Cerebellar nuclear complex (tissue), 1 donor: ENCODE measurements around the gene ADGRL1.
A peak's percentile ranks its signal among the peaks of the same experiment; 100 is the strongest.
"Not testable (repeated sequence)": the region's sequence is repeated elsewhere in the genome, so short reads cannot be mapped to it uniquely, and the experiment has no call there.

Experiments
- DNase-seq, 2 experiments: peaks; one replicate each; lab custom pipeline; 2025; lab: John Stamatoyannopoulos, UW

The ADGRL1 gene

DNA sequence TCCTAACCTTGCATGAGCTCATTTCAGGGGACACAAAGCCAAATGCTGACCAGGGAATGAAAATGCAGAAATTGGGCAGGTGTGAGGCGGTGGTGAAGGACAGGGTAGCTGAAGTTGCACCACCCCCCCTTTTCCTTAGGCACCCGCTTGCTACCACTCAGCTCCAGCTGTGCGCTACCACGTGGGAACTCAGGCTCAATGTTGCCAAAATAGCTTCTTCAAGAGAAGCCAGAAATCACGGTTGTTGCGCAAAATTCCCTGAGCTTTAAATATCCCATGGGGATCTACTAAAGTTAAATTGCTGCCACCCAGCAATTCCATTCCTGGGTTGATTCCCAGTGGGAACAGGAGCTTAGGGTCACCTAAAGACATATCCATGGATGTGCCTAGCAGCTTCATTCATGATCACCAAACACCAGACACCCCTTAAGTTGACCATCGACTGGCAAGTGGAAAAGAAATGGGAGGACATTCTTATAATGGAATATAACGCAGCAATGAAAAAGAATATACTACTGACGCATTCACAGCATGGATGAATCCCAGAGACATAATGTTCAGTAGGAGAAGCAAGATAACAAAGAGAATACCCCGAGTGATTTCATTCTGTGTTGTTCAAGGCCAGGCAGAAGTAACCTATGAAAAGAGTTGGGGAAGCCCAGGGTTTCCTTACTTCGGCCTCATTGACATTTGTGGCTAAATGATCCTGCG, 12.8 kb upstream of the ADGRL1 start:
- DNase-seq, result no peak

GRCh38 chr19:14217886-14218285, 11.9 kb upstream of the ADGRL1 start:
- not testable (repeated sequence) for DNase-seq

GRCh38 chr19:14214580-14214979, 8.6 kb upstream of the ADGRL1 start:
- no peak for DNase-seq

- DNase-seq, result not testable (repeated sequence)
Observed at GRCh38 chr19:14210182-14210581, 4.2 kb upstream of the ADGRL1 start.

GRCh38 chr19:14209401-14209800, 3.4 kb upstream of the ADGRL1 start:
- not testable (repeated sequence) for DNase-seq

- not testable (repeated sequence) for DNase-seq
Observed at GRCh38 chr19:14208496-14208895, 2.5 kb upstream of the ADGRL1 start.

- DNase-seq, result not testable (repeated sequence)
Observed at GRCh38 chr19:14207796-14208195, 1.8 kb upstream of the ADGRL1 start.

DNA sequence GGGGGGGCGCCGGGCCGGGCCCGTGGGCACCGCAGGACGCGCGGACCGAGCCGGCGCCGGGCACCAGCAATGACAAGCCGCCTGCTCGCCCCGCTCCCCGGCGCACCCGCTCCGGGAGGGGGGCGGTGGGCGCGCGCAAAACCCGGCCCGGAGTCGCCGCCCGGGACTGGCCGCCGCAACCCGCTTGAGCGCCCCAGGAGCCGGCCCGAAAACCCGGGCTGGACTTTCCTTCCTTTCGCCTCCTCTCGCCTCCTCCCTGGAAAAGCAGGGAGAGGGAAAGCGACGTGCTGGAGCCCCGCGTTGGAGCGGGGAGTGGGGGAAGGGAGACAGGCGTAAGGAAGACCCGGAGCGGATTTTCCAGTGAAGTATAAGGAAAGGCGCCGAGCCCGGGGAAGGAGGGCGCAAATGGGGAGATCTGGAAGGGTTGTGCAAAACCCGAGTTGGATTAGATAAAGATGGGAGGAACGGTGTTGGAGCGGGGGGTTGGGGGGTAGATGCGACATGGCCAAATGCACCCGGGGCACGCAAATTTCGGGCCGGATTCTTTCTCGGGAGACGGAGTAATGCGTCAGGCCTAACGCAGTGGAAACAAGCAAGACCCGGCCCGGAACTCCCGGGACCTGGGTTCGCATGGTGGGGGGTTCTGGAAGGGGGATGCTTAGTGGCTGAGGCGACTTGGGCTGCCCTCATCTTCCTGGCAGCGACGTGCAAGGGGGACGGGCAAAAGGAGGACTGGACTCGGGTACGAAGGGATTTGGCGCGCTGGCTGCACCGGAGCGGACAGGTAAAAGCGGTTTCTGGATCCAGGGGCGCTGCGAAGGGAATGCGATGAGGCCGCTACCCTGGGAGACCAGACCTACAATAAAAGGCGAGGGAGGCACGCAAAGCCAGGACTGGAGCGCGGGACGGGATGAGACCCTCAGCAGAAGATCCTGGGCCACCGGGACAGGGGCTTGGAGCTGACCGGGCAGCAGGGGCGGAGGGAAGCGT, 1.1 kb upstream of the ADGRL1 start:
- peak; percentile 72 to 87 for DNase-seq

DNA sequence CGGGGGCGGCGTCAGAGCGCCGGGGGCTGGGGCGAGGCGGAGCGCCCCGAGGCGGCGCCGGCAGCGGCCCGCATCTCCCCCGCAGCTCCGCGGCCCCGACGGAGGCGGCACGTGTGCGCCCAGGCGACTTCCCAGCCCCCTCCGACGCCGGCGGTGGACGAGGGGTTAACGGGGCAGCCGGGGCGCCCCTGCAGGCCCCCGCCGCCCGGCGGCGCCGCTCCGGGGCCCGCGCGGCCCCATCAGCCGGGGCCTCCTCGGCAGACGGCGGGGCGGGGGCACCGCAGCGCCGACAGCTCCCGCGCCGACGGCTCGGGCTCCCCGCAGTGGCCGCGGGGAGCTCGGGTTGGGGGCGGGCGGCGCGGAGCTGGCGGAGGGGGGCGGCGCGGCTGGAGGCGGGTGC, 339 bp upstream of the ADGRL1 start:
- DNase-seq, result not testable (repeated sequence)

DNA sequence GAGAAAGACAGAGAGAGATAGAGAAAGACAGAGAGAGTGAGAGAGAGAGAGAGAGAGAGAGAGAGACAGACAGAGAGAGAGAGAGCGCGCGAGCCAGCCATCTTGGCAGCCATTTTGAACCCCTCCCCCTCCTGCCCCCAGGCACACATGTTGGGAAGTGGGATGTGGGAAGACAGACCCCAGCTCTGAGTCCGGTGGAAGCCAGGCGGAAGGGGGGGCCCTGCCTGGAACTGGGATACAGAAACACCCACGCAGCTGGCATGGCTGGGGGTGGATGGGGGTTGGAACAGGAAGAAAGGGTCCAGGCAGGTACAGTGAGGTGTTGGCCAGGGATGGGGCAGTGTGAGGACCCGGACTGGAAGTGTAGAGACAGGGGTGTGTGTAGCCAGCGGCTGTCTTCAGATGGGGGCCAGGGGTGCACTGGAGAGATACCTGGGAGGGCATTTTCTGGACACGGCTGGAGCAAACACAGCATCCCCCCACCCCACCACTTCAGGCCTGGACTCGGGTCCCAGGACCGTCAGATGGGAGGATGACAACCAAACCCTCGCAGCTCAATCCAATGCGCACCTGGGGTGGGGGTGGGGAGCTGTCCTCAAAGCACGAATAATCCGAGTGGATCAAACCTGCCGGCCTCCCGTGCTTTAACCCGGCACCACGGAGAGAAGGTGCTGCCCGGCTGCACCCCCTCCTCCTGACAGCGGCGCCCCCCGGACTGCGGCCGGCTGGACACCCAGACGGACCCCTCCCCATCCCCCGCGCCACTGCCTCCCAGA, 1.1 kb downstream of the ADGRL1 start:
- not testable (repeated sequence) for DNase-seq

DNA sequence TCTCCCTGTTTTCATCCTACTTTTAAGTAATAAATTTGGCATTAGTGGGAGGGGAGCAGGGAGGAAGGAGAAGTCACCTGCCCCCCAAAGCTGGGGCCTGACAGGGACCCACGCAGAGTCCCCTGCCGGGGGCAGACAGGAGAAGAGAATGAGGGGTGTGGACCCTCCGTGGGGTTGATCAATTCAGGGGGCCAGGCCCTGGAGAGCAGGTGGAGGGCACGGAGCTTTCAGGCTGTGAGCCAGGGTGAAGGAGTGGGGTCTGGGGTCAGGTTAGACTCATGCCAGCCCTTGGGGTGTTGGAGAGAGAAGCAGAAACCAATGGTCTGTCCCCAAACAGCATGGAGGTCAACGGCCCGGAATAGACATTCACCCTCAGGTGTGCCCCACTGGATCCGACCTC, 1.8 kb downstream of the ADGRL1 start:
- DNase-seq, result not testable (repeated sequence)

- not testable (repeated sequence) for DNase-seq
Observed at GRCh38 chr19:14203788-14204187, 2.2 kb downstream of the ADGRL1 start.

- DNase-seq, result no peak
Observed at GRCh38 chr19:14203177-14203576, 2.8 kb downstream of the ADGRL1 start.

- DNase-seq, result not testable (repeated sequence)
Observed at GRCh38 chr19:14201481-14201880, 4.5 kb downstream of the ADGRL1 start.

- not testable (repeated sequence) for DNase-seq
Observed at GRCh38 chr19:14200147-14200841, 5.7 kb downstream of the ADGRL1 start.

DNA sequence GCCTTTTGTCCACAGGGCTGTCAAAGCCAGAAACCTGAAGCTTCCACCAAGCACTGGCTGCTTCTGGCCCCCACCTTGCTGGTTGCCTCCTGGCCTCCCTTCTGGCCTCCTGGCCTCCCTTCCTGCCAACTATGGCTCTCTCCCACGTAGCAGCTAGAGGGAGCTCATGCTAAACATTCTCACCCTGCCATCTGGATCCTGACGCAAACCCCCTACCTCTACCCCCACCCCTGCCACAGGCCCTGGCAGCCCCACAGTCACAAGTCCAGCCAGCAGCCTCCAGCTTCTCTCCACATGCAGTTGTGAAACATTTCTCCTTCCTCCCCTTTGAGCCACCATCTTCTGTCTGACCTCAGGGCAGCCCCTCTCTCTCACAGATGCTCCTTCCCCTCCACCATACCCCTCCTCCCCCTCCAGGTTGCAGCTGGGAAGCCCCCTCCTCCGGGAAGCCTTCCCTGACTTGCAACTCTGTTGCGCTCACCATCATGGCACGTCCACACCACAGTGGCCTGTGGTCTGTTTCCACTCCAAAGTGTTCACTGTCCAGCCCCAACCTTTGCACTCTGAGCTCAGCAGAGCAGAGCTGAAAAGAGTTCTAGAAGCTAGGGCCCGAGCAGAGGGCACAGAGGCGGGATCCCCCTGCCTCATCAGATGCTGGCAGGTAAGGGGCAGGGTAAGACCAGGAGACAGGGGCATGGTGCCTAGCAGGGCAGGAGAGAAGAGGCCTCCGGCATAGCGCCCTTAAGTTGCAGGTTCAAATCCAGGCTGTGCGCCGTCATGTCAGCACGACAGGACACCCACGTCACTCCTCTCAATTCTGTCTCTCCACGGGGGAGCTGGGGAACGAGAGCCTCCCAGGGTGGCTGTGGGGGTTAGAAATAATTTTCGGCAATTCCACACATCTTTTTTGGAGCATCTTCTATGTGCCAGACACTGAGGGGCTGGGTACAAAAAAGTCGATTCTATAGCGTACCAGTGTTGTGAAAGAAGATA, 7.3 kb downstream of the ADGRL1 start:
- no peak for DNase-seq

- DNase-seq, result no peak
Observed at GRCh38 chr19:14197882-14198281, 8.1 kb downstream of the ADGRL1 start.

DNA sequence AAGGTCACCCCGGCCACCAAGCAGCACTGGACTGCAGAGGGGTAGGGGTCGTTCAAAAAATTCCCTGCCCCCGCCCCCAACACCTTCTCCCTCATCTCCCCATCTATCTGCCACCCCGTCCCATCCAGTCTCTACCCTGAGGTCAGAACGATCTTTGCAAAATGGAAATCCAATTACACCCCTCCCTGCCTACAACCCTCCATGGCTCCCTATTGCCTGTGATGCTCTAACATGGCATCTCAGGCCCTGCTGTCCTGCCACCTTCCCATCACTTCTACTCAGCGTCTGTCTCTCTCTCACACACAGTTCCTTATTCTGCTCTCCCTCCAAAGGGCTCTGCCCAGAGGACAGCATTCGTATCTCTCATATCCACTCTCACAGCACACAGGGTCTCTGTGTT, 8.7 kb downstream of the ADGRL1 start:
- not testable (repeated sequence) for DNase-seq

DNA sequence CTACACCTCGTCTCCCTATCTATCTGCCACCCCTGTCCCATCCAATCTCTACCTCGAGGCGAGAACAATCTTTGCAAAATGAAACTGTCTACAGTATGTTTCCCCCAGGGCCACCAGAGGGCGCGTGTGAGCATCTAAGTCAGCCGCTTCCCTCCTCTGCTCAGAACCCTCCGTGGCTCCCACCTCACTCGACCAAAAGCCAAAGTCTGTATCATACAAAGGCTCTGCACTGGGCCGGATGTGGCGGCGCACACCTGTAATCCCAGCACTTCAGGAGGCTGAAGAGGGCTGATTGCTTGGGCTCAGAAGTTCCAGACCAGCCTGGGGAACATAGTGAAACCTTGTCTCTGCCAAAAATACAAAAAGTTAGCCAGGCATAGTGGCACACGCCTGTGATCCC, 9.9 kb downstream of the ADGRL1 start:
- DNase-seq, result not testable (repeated sequence)

GRCh38 chr19:14195216-14195615, 10.8 kb downstream of the ADGRL1 start:
- DNase-seq, result not testable (repeated sequence)
